ENCODE measurements around the gene DACH2.

DNA sequence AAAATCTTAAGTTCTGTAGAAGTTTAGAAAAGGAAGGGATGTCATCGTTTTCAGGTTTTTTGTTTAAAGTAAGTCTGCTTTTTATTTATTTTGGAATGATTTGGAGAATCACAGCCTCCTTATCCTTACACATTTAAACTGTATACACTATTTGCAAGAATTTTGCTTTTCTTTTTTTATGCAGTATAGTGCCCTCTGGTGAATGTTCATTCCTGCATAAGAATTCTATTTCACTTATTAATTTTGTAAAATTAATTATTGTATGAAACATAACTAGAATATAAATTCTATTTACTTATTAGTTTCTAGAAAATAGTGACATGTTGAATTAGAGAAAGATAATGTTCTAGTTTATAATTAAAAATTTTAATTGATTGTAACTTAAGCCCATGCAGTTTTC lies 44.6 kb downstream of the DACH2 start:
- TF ChIP-seq CTCF (IDR thresholded peaks at IDR 0.05) (no peak), POLR2A (IDR thresholded peaks at IDR 0.05) (no peak)

Measured in prostate gland (tissue), 2 donors.